B cell (primary cell): ENCODE results near the gene SLC43A1. TPM values are rescaled to one million over a fixed set of nuclear protein-coding genes. Genes with fewer than 3 reads are reported as not detected.

Experiments
- ATAC-seq: fragments of 200-7000 bp; cut with Tn5 transposase; one replicate; pipeline ENCODE4 v1.10.0; 2021; ENCODE audit warnings: low read depth, mild to moderate bottlenecking, moderate number of reproducible peaks, moderate library complexity
- CTCF ChIA-PET: fragments of 350-600 bp; sonication (Branson Sonifier 250); formaldehyde crosslinking; loops from one replicate; lab custom pipeline; 2021; ENCODE audit warnings: antibody characterized with exemption, inconsistent platforms; lab: Charles Lee
- POLR2A ChIA-PET: fragments of 350-600 bp; sonication (Branson Sonifier 250); formaldehyde crosslinking; loops from one replicate; lab custom pipeline; 2021; ENCODE audit warnings: antibody characterized with exemption; lab: Charles Lee
- DNase-seq: peaks from one replicate; pipeline ENCODE4 v3.0.0; 2013
- H2AFZ ChIP-seq: 2 replicates; pipeline ENCODE4 v1.6.1; 2012; ENCODE audit warnings: mild to moderate bottlenecking, low read depth, low read length; ENCODE audit not compliant: insufficient read depth, poor library complexity, severe bottlenecking
- H3K27ac ChIP-seq, 2 donors: 1 replicate in 1 of 2; 2 replicates in 1 of 2; pipeline ENCODE4 v1.5.1; 2012 to 2013; ENCODE audit warnings: low read length in 2 of 2, mild to moderate bottlenecking in 2 of 2, moderate library complexity in 1 of 2
- H3K27me3 ChIP-seq, 4 experiments: fragments of 200-600 bp in 1 of 4; sonication (generic) in 1 of 4; replicated peaks in 1 of 4; 1 replicate in 2 of 4; 2 replicates in 2 of 4; pipeline versions ENCODE4 v1.6.1 to v1.7.0; 2013 to 2016; ENCODE audit warnings: low read length in 3 of 4, mild to moderate bottlenecking in 2 of 4, mixed read lengths in 1 of 4, moderate library complexity in 1 of 4; ENCODE audit not compliant: insufficient read depth in 4 of 4, control insufficient read depth in 3 of 4; ENCODE audit errors: control extremely low read depth in 1 of 4
- H3K36me3 ChIP-seq, 2 experiments: replicated peaks in 1 of 2; 1 replicate in 1 of 2; 2 replicates in 1 of 2; pipeline versions ENCODE4 v1.6.1 to v1.7.1; 2013; ENCODE audit warnings: low read length in 1 of 2; ENCODE audit not compliant: insufficient read depth in 2 of 2, control insufficient read depth in 1 of 2; ENCODE audit errors: control extremely low read depth in 1 of 2, extremely low read depth in 1 of 2
- H3K4me1 ChIP-seq, 2 donors: fragments of 200-600 bp in 1 of 2; sonication (generic) in 1 of 2; 1 replicate in 1 of 2; 2 replicates in 1 of 2; pipeline versions ENCODE4 v1.5.1 to v1.6.1; 2013 to 2017; ENCODE audit warnings: low read length in 2 of 2; ENCODE audit not compliant: control insufficient read depth in 2 of 2, insufficient read depth in 2 of 2
- H3K4me2 ChIP-seq: replicated peaks from 2 replicates; pipeline ENCODE3; 2012; ENCODE audit warnings: mild to moderate bottlenecking, low read depth, low read length; ENCODE audit not compliant: poor library complexity, severe bottlenecking
- H3K4me3 ChIP-seq, 5 experiments: fragments of 200-600 bp in 1 of 5; sonication (generic) in 1 of 5; 1 replicate in 3 of 5; 2 replicates in 2 of 5; pipeline versions ENCODE4 v1.5.1 to v1.7.0; 2011 to 2016; ENCODE audit warnings: low read length in 4 of 5, mild to moderate bottlenecking in 4 of 5, low read depth in 2 of 5, control low read depth in 1 of 5, moderate library complexity in 1 of 5; ENCODE audit not compliant: insufficient read depth in 1 of 5; ENCODE audit errors: control extremely low read depth in 1 of 5, extremely low read depth in 1 of 5
- H3K79me2 ChIP-seq: fragments of 200-600 bp; sonication (generic); one replicate; pipeline ENCODE4 v1.6.0; 2016; ENCODE audit warnings: low read length; ENCODE audit not compliant: control insufficient read depth, insufficient read depth
- H3K9ac ChIP-seq: fragments of 200-600 bp; sonication (generic); 2 replicates; pipeline ENCODE4 v1.6.1; 2017; ENCODE audit warnings: mild to moderate bottlenecking, low read length, moderate library complexity
- H3K9me3 ChIP-seq, 3 donors: one replicate each; pipeline versions ENCODE4 v1.6.1 to v1.7.1; 2013; ENCODE audit warnings: low read length in 2 of 3; ENCODE audit not compliant: control insufficient read depth in 2 of 3, insufficient read depth in 1 of 3; ENCODE audit errors: control extremely low read depth in 1 of 3
- H4K20me1 ChIP-seq: 2 replicates; pipeline ENCODE4 v1.6.0; 2012; ENCODE audit warnings: mild to moderate bottlenecking, low read length; ENCODE audit not compliant: insufficient read depth, control insufficient read depth, poor library complexity, severe bottlenecking
- H3K27ac Mint-ChIP-seq: one replicate; pipeline ENCODE4 v1.8.0; 2021; ENCODE audit warnings: mixed read lengths
- H3K27me3 Mint-ChIP-seq: one replicate; pipeline ENCODE4 v1.8.0; 2021; ENCODE audit warnings: mixed read lengths
- H3K4me1 Mint-ChIP-seq: one replicate; pipeline ENCODE4 v1.8.0; 2021; ENCODE audit warnings: mixed read lengths
- H3K4me3 Mint-ChIP-seq: one replicate; pipeline ENCODE4 v1.8.0; 2021; ENCODE audit warnings: mixed read lengths
- H3K9me3 Mint-ChIP-seq: one replicate; pipeline ENCODE4 v1.8.0; 2022; ENCODE audit warnings: mixed read lengths; ENCODE audit not compliant: insufficient read depth
- EZH2 ChIP-seq: IDR thresholded peaks from 2 replicates; pipeline ENCODE4 v1.6.1; 2012; ENCODE audit warnings: borderline replicate concordance, low read depth, mild to moderate bottlenecking, moderate library complexity, low read length; ENCODE audit not compliant: insufficient read depth, poor library complexity, severe bottlenecking
- WGBS: methylation state at CpG from one replicate; pipeline ENCODE4 v1.1.5; 2013; ENCODE audit warnings: missing lambda C conversion rate; ENCODE audit not compliant: insufficient coverage; 5-methylcytosine and 5-hydroxymethylcytosine counted together
- intact Hi-C: fragments of 100-400 bp; cut with micrococcal nuclease; formaldehyde crosslinking; loops from one replicate; pipeline ENCODE4 v1.10.0; 2022
- polyA plus RNA-seq: library from polyadenylated mRNA; depleted of rRNA; stranded (reverse); fragments of >200 nt; gene quantifications from 2 replicates; pipeline ENCODE4 v1.2.3, GENCODE V29; 2012
- total RNA-seq, 2 donors: library from RNA; stranded (reverse); fragments of 120-200 nt in 1 of 2; gene quantifications; 1 replicate in 1 of 2; 2 replicates in 1 of 2; pipeline versions ENCODE4 v1.2.3 to v1.2.4, GENCODE V29; 2013 to 2022
- TF ChIP-seq, protein P1 (sequence below): fragments of 200-600 bp; IDR thresholded peaks from one replicate; pipeline ENCODE4 v1.8.0; 2022; ENCODE audit warnings: antibody characterized with exemption, mild to moderate bottlenecking

SLC43A1 gene
- total and polyA plus RNA-seq, 2 donors (not counting 1 experiment from before 2014, with no cell fraction given), result 3.7 to 6.4 TPM

DNA sequence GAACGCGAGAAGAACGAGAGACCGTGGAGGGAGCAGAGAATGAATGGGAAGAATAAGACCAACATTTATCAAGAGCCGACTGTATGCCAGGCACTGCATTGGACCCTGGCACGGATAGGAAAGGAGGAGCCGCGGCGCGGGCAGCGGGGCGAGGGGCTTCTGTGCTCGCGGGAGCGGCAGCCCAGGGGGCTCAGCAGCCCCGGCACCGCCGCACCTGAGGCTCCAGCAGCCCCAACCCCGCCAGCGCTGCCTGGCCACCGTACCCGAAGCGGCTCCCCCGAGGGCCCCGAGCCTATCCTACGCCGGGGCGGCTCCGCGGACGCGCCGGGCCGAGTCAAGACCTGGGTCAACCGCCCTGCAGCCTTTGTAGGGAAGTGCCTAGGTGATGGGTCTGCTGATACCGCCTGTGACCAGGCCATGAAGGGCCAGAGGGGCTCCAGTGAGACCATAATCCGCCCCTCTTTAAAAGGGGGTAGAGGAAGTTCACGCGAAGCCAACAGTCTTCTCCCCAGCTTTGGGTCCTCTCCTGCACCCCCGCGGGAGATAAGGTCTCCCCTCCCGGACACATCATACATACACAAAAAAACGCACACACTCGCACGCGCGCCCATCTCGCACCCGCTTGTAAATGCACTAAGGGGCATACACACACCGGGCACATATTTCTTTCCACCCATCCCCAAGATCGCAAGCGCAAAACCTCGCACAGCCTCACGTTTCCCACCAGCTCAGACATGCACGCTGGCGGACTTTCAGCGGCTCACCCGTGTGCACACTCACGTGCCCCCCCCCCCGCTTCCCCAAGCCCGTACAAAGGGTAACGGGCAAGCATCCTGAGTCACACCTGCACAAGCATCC is 56.1 kb downstream of the SLC43A1 start:
- peak overlapping the region; percentile 23 for H3K27ac Mint-ChIP-seq
- Histone ChIP-seq H3K4me1 (peaks cover 37 to 41% of the 10 kb centered on the region in 2 donors), H3K79me2 (no peaks in the 10 kb centered on the region), H3K9me3 (peaks cover 0 to 16% (median 0%) of the 10 kb centered on the region in 3 donors), H3K27me3 (peaks cover 0 to 51% (median 28%) of the 10 kb centered on the region in 4 experiments), H4K20me1 (peaks cover 12% of the 10 kb centered on the region), H2AFZ (peak overlapping the region; percentile 75), H3K9ac (peak overlapping the region; percentile 62), H3K4me2 (peak overlapping the region; percentile 95), H3K36me3 (no peaks in the 10 kb centered on the region), H3K27ac (no peak overlapping the region), H3K4me3 (peak overlapping the region; percentile 14 to 63 (median 51))
- peaks cover 43% of the 10 kb centered on the region for H3K27me3 Mint-ChIP-seq
- ChIA-PET POLR2A (interaction anchor here (0.6 to 0.7 kb wide), 3 partner anchors 69 to 196 kb away, joined by 3 to 6 read pairs (median 4); no protein-coding TSS in a partner anchor), CTCF (interaction anchor here (0.6 to 9.6 kb wide), 32 partner anchors 10 to 1066 kb away, joined by 3 to 348 read pairs (median 14); partner anchors contain the start of genes SLC43A1, SLC43A3, SSRP1 and TIMM10)
- DNase-seq (peak; percentile 64), ATAC-seq (peak; percentile 21)
- WGBS, result 1% methylated on average over 59 of the region's 62 CpGs
- H3K4me1 Mint-ChIP-seq, result peaks cover 29% of the 10 kb centered on the region
- H3K4me3 Mint-ChIP-seq, result peak overlapping the region; percentile 92
- intact Hi-C loops, result loop anchor here (5.0 kb wide), 1 partner anchor 33 kb away; no protein-coding TSS in a partner anchor
- no peaks in the 10 kb centered on the region for H3K9me3 Mint-ChIP-seq
- TF ChIP-seq, protein P1, sequence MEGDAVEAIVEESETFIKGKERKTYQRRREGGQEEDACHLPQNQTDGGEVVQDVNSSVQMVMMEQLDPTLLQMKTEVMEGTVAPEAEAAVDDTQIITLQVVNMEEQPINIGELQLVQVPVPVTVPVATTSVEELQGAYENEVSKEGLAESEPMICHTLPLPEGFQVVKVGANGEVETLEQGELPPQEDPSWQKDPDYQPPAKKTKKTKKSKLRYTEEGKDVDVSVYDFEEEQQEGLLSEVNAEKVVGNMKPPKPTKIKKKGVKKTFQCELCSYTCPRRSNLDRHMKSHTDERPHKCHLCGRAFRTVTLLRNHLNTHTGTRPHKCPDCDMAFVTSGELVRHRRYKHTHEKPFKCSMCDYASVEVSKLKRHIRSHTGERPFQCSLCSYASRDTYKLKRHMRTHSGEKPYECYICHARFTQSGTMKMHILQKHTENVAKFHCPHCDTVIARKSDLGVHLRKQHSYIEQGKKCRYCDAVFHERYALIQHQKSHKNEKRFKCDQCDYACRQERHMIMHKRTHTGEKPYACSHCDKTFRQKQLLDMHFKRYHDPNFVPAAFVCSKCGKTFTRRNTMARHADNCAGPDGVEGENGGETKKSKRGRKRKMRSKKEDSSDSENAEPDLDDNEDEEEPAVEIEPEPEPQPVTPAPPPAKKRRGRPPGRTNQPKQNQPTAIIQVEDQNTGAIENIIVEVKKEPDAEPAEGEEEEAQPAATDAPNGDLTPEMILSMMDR, result no peak
- peak; percentile 93 for TF ChIP-seq EZH2
